Activated naive CD4-positive, alpha-beta T cell treated with anti-CD3 and anti-CD28 coated beads, Interleukin-2, amount 50 U/mL, for 72 hours (primary cell): ENCODE results near the gene SFN. TPM values are rescaled to one million over a fixed set of nuclear protein-coding genes. Genes with fewer than 3 reads are reported as not detected.

ENCODE experiments used
- ATAC-seq, 2 donors: fragments of 150-1000 bp; cut with Tn5 transposase; 2 replicates each; pipeline ENCODE4 v1.10.0; 2021; ENCODE audit warnings: mild to moderate bottlenecking in 2 of 2, moderate library complexity in 2 of 2
- DNase-seq, 2 donors: peaks; one replicate each; pipeline ENCODE4 v3.0.0; 2021 to 2022; ENCODE audit warnings: low spot score in 2 of 2
- H3K27ac Mint-ChIP-seq, 2 donors: one replicate each; pipeline ENCODE4 v1.8.0; 2022; ENCODE audit warnings: mild to moderate bottlenecking in 2 of 2, mixed read lengths in 2 of 2
- H3K36me3 Mint-ChIP-seq, 2 donors: one replicate each; pipeline ENCODE4 v1.8.0; 2022; ENCODE audit warnings: mixed read lengths in 2 of 2
- H3K9me3 Mint-ChIP-seq, 2 donors: one replicate each; pipeline ENCODE4 v1.8.0; 2022; ENCODE audit warnings: mixed read lengths in 2 of 2
- total RNA-seq, 2 donors: library from RNA; stranded (reverse); gene quantifications; one replicate each; pipeline ENCODE4 v1.2.3, GENCODE V29; 2022

The SFN gene
- total RNA-seq, 2 donors from 2014 or later: 1.1 to 2.3 TPM

DNA sequence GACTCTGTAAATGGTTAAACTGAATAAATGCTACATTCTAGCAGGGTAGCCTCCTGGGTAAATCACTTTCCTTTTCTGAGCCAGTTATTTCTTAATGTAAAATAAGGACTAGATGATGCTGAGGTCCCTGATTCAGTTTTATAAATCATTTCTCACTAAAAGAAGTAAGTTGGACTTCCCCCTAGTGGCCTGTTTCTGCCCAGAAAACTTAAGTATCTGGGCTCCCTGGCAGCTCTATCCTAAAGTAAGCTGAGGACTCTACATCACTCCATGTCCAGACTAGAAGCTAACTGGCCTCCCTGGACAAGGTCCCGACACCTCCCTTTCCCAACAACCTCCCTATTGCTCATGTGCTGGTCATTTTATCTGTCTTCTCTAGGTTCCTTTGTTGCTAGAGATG, 24.2 kb downstream of the SFN start:
- no peak for DNase-seq
- Mint-ChIP-seq H3K9me3 (no peaks in the 10 kb centered on the region), H3K27ac (no peak overlapping the region), H3K36me3 (peaks cover 31 to 46% of the 10 kb centered on the region in 2 donors)
- ATAC-seq: no peak

- no peak for ATAC-seq
- Mint-ChIP-seq H3K9me3 (no peaks in the 10 kb centered on the region), H3K27ac (peak overlapping the region; percentile 87 to 96), H3K36me3 (peaks cover 23 to 47% of the 10 kb centered on the region in 2 donors)
- DNase-seq: no peak
Measured at GRCh38 chr1:26888231-26888630, 25.3 kb downstream of the SFN start.

- DNase-seq: peak; percentile 72 to 80
- peaks cover 21 to 44% of the 10 kb centered on the region in 2 donors for H3K36me3 Mint-ChIP-seq
- peak within 1 kb of the TSS; percentile 96 to 97 for H3K27ac Mint-ChIP-seq
- ATAC-seq: peak; percentile 97 to 98
- H3K9me3 Mint-ChIP-seq: no peaks in the 10 kb centered on the region
Measured at GRCh38 chr1:26889551-26890466, 26.9 kb downstream of the SFN start, which contains the start of gene GPN2. GPN2 (minus strand) TSS chr1:26890283; CDS start chr1:26890096, 187 bp downstream.

GRCh38 chr1:26890467-26890796, 27.5 kb downstream of the SFN start:
- H3K9me3 Mint-ChIP-seq: no peaks in the 10 kb centered on the region
- ATAC-seq (peak; percentile 28 to 45), DNase-seq (no peak)
- H3K27ac Mint-ChIP-seq: peak overlapping the region; percentile 96 to 97
- peaks cover 16 to 39% of the 10 kb centered on the region in 2 donors for H3K36me3 Mint-ChIP-seq

DNA sequence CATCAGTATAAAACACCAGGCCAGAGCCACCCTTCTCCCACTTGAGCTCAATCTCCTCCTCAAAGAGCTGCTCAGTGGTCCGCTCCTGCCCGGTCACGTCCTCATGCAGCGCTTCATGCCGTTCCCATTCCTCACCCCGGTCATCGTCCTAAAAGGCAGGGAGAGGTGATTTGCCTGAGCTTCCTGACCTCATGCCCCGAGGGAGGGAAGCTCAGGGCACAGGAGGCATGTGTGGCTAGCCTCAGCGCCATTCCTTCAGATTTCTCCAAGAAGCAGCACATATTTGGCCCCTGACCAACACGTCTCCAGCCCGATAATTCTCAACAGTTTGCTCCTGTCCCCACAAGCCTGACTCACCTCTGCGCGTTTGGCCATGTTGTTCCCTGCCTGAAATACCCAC, 31.3 kb downstream of the SFN start:
- no peak for DNase-seq
- ATAC-seq: no peak
- Mint-ChIP-seq H3K9me3 (no peaks in the 10 kb centered on the region), H3K27ac (peak overlapping the region; percentile 22 to 90), H3K36me3 (peaks cover 9 to 26% of the 10 kb centered on the region in 2 donors)

DNA sequence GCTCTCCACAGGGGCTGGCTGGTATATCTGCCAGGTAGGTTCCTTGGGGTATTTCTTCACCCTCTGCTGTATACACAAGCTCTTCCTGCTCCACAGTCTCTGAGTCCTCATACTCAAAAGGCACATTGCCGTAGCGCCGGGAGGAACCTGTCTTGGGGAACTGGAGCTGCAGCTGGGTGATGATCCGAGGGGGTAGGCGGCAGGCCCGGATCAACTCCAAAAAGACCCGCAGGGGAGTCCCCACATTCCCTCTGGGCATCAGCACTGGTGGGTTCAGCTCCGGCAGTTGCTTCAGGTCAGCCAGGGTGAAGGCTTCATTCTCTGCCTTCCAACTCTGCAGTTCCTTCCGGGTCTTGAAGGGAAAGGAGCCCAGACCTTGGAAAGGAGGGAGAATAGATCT, 34.4 kb downstream of the SFN start:
- no peak for DNase-seq

DNA sequence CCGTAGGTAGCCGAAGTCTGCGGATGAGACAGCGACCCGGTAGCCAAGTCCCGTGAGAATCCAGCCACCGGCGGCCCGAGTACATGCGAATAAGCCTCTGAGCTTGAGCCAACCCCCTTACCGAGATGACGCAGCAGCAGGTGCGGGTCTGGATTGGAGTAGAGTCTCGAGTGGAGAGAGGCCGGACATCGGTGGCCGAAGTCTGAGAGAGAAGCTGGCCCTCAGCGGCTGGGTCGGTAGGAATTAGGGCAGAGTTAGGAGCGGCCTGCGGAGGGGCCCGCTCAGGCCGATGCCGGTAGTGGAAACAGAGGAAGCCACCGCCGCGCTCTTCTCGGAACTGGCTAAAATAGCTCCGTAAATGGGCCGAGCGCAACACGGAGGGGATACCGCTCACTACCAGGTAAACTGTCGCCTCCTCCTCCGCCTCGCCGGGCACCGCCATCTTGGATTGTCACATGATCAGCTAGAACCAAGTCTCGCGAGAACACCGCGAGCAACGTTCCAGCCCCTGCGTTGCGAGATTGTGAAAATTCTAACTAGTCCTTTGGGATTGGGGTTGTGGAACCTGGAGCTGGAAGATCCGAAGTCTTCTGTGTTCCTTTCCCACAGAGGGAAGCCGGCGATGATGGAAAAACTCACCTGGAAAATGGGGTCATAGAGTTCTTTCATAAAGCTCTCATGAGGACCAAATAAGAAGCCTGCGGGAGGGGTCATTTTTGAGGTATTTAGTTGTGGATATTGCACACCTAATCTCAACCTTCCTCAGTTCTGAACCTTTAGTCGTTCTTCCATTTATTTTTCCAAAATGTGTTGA, 37.3 kb downstream of the SFN start, which contains the start of gene GPATCH3:
TSS of gene GPATCH3 (minus strand) at position 467 of the 814 bp plus-strand sequence. CDS start at position 442, 25 bp downstream.
- peak within 1 kb of the TSS; percentile 98 to 100 for H3K27ac Mint-ChIP-seq
- H3K36me3 Mint-ChIP-seq: peaks cover 13 to 16% of the 10 kb centered on the region in 2 donors
- DNase-seq (peak; percentile 86 to 87), ATAC-seq (peak; percentile 92 to 93)
- no peaks in the 10 kb centered on the region for H3K9me3 Mint-ChIP-seq

More for the DNA sequence above, 34.4 kb downstream of the SFN start:
- no peaks in the 10 kb centered on the region for H3K9me3 Mint-ChIP-seq
- peaks cover 16 to 24% of the 10 kb centered on the region in 2 donors for H3K36me3 Mint-ChIP-seq
- H3K27ac Mint-ChIP-seq: peak overlapping the region in 1 of 2 donors; percentile 4
- ATAC-seq: no peak

DNA sequence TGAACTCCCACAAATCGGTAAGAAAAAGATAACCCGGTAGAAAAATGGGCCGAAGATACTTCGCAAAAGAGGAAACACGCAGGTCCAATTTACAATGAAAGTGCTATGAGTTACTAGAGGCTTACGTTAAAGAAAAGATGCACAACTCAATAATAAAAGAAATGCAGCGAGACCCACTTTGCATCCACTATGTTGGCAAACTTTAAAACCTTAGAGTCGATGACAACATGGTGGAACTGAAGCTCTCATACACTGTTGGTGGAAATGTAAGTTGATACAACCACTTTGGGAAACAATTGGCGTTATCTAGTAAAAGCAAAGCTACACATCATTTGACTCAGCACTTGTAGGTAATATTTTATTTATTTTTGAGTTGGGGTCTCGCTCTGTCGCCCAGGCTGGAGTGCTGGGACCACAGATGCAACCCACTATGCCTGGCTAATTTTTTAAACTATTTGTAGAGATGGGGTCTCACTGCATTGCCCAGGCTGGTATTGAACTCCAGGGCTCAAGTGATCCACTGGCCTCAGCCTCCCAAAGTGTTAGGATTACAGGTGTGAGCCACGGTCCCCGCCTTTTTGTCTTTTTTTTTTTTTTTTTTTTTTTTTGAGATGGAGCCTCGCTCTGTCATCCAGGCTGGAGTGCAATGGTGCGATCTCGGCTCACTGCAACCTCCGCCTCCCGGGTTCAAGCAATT, 38.0 kb downstream of the SFN start:
- Mint-ChIP-seq H3K36me3 (peaks cover 13 to 16% of the 10 kb centered on the region in 2 donors), H3K9me3 (no peaks in the 10 kb centered on the region), H3K27ac (peak overlapping the region; percentile 98 to 100)
- DNase-seq (no peak), ATAC-seq (no peak)

DNA sequence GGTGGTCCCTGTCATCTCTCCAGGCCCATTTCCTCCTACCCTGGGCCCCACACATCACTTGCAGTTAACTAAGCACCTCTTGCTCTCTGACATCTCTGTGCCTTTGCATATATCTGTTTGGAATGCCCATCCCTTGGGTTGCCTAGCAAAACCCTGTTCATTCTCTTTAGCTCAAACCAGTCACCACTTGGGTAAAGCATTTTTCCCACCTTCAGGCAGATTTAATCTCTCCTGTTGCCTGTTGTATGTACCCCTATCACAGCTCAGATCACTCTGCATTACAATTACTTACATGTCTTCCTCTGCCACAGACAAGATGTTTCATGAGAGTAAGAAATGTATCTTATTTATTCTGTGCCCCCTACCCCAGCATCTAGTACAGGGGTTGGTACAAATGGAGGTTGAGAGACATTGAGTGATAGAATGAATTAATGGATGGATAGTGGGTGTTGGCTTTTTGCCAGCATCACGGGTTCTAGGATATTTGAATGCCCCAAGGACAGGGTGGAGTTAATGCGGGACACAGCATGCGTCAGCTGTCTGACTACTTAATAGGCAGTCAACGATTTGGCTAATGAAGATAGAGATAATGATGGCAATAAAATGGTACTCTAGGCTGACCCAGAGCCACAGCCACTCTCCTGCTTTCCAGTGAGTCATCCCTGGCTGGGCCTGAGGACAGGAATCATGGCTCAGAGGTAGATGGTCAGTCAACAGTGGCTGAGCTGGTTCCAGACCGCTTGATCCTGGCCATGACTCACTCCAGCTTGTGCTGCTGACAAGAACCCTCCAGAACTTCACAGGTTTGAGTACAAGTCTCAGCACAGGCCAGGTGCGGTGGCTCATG, 44.3 kb downstream of the SFN start:
- no peak overlapping the region for H3K27ac Mint-ChIP-seq
- H3K9me3 Mint-ChIP-seq: no peaks in the 10 kb centered on the region
- H3K36me3 Mint-ChIP-seq: no peaks in the 10 kb centered on the region
- no peak for DNase-seq
- no peak for ATAC-seq

DNA sequence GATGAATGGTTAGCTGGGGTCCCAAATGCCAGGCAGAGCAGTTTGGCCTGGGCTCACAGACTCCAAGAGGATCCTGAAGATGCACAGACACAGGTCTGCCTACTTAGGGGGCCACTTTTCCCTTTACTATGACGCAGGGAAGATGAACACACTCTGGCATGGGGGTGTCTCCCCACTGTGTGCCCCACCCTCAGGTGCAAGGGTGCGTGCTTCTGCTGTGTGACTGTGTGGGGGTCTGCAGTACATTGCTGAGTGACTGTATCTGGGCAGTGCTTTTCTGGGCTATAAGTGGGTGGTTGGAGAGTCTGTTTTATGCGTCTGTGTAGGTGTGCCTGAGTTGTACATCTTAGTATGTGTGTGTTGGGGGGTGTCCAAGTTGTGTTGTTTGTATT, 47.0 kb downstream of the SFN start:
- no peak for DNase-seq
- H3K27ac Mint-ChIP-seq: no peak overlapping the region
- no peaks in the 10 kb centered on the region for H3K9me3 Mint-ChIP-seq
- ATAC-seq: no peak
- H3K36me3 Mint-ChIP-seq: no peaks in the 10 kb centered on the region

- no peaks in the 10 kb centered on the region for H3K9me3 Mint-ChIP-seq
- no peak overlapping the region for H3K27ac Mint-ChIP-seq
- ATAC-seq: no peak
- DNase-seq: no peak
- H3K36me3 Mint-ChIP-seq: no peaks in the 10 kb centered on the region
Measured at GRCh38 chr1:26910343-26911160, 47.6 kb downstream of the SFN start.

GRCh38 chr1:26911399-26912146, 48.6 kb downstream of the SFN start:
- DNase-seq (no peak), ATAC-seq (no peak)
- Mint-ChIP-seq H3K27ac (no peak overlapping the region), H3K36me3 (no peaks in the 10 kb centered on the region), H3K9me3 (no peaks in the 10 kb centered on the region)

DNA sequence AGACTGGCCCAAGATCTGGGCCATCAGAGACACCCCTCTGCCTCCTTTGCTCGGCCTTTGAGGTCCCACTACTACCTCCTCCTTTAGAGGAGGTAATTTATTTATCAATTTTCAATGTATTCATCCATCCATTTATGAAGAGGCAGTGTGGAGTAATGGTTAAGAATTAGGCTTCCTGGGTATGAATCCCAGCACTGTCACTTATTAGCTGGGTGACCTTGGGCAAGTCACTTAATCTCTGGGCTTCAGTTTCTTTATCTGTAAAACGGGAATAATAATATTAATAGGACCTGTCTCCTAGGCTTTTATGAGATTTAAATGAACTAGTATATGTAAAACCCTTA, 49.2 kb downstream of the SFN start:
- Mint-ChIP-seq H3K9me3 (no peaks in the 10 kb centered on the region), H3K27ac (no peak overlapping the region), H3K36me3 (no peaks in the 10 kb centered on the region)
- DNase-seq (no peak), ATAC-seq (no peak)

GRCh38 chr1:26913389-26913753, 50.4 kb downstream of the SFN start:
- Mint-ChIP-seq H3K36me3 (no peaks in the 10 kb centered on the region), H3K9me3 (no peaks in the 10 kb centered on the region), H3K27ac (no peak overlapping the region)
- ATAC-seq: no peak
- DNase-seq: no peak
